HG02943 (cell line): ENCODE measurements around the gene PDE11A.

Source experiments
- ATAC-seq: cut with Tn5 transposase; IDR thresholded peaks from one replicate; pipeline ENCODE4 v1.9.1; 2021; ENCODE audit warnings: mild to moderate bottlenecking, low read depth, moderate library complexity; ENCODE audit not compliant: unreplicated experiment

Gene PDE11A

GRCh38 chr2:177612659-177613058, 459.9 kb downstream of the PDE11A start:
- no peak for ATAC-seq

GRCh38 chr2:177611310-177611886, 461.2 kb downstream of the PDE11A start:
- ATAC-seq, result no peak

GRCh38 chr2:177610813-177611212, 461.8 kb downstream of the PDE11A start:
- no peak for ATAC-seq

GRCh38 chr2:177606636-177607035, 465.9 kb downstream of the PDE11A start:
- no peak for ATAC-seq

- no peak for ATAC-seq
Observed at GRCh38 chr2:177604271-177605065, 468.1 kb downstream of the PDE11A start.

- ATAC-seq, result no peak
Observed at GRCh38 chr2:177603768-177604167, 468.8 kb downstream of the PDE11A start.

- ATAC-seq, result no peak
Observed at GRCh38 chr2:177603181-177603580, 469.4 kb downstream of the PDE11A start.

GRCh38 chr2:177602611-177603164, 469.9 kb downstream of the PDE11A start:
- no peak for ATAC-seq

GRCh38 chr2:177600917-177601316, 471.7 kb downstream of the PDE11A start:
- ATAC-seq, result no peak

GRCh38 chr2:177599956-177600355, 472.6 kb downstream of the PDE11A start:
- ATAC-seq, result no peak

GRCh38 chr2:177599139-177599688, 473.4 kb downstream of the PDE11A start:
- no peak for ATAC-seq

- ATAC-seq, result no peak
Observed at GRCh38 chr2:177598326-177599138, 474.0 kb downstream of the PDE11A start.

GRCh38 chr2:177597759-177598158, 474.8 kb downstream of the PDE11A start:
- no peak for ATAC-seq

GRCh38 chr2:177596866-177597265, 475.7 kb downstream of the PDE11A start:
- no peak for ATAC-seq

- no peak for ATAC-seq
Observed at GRCh38 chr2:177595126-177595845, 477.3 kb downstream of the PDE11A start.

- no peak for ATAC-seq
Observed at GRCh38 chr2:177593402-177593801, 479.2 kb downstream of the PDE11A start.

- ATAC-seq, result no peak
Observed at GRCh38 chr2:177592945-177593344, 479.6 kb downstream of the PDE11A start.

- ATAC-seq, result no peak
Observed at GRCh38 chr2:177592397-177592796, 480.2 kb downstream of the PDE11A start.

GRCh38 chr2:177589186-177589585, 483.4 kb downstream of the PDE11A start:
- no peak for ATAC-seq

- no peak for ATAC-seq
Observed at GRCh38 chr2:177588671-177589070, 483.9 kb downstream of the PDE11A start.
